Right lobe of liver (tissue), 4 donors: ENCODE results near the gene ISG15.

Source experiments
- CTCF ChIP-seq, 4 donors: fragments of 200-600 bp in 3 of 4; fragments of 450-650 bp in 1 of 4; IDR thresholded peaks; one replicate each; pipeline versions ENCODE4 v1.5.1 to v1.8.0; 2016 to 2022; ENCODE audit warnings: antibody characterized with exemption in 4 of 4, mild to moderate bottlenecking in 2 of 4
- POLR2A ChIP-seq: fragments of 450-650 bp; IDR thresholded peaks from one replicate; pipeline ENCODE4 v1.6.1; 2017; ENCODE audit warnings: antibody characterized with exemption, mild to moderate bottlenecking
- donor health status: DM: no; HTN: no; CAD: no.
- donor health status: DM: no; HTN: no; CAD: no.
- donor health status: DM: no; HTN: yes; CAD: no.

DNA sequence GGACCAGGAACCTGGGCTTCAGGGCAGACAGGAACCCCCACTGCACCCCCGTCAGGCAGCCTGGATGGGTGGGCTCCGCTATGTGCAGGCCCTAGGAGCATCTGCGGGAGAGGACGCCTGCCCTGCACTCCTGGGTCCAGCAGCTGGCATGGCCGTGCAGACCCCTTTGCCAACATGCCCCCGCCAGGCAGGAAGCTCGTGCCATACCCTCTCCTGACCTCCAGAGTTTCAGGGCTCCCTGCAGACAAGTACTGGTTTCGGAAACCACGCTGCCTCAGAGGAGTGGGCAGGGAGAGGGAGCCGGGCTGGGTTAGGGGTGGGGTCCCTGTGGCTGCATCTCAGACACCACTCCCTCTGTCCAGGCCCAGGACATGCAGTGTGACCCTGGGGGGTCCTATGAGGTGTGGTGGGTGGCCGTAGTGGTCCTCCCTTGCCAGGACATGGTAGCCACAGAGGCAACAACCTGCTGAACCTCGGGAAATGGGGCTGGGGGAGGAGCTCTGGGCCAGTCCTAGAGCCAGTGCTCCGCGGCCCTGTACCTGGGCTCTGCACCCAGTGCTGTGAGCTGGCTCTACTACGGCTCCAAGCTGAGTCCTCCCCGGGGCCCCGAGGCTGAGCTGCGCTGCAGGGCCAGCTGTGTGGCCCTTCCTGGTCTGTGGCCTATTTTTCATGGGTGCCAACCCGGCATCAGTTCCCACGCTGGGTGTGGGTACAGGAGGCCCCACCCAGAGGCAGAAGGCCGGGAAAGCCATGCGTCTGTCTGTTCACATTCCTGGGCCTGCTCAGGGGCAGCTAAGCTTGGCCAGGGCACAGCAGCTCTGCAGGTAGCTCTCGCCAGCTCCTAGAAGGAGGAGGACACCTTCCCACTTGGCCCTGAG lies 45.6 kb upstream of the ISG15 start:
- TF ChIP-seq CTCF (IDR thresholded peaks at IDR 0.05): no peak
- TF ChIP-seq POLR2A: no peak
